GM23338 (cell line): ENCODE results near the gene AKT1S1. TPM values are rescaled to one million over a fixed set of nuclear protein-coding genes. Genes with fewer than 3 reads are reported as not detected.

Source experiments
- ATAC-seq: fragments of 200-7000 bp; cut with Tn5 transposase; 3 replicates; pipeline ENCODE4 v1.9.1; 2020
- DNase-seq: peaks from one replicate; pipeline ENCODE4 v3.0.0-alpha.2; 2015; ENCODE audit warnings: low spot score
- H2AFZ ChIP-seq: fragments of 200-600 bp; sonication (generic); 2 replicates; pipeline ENCODE4 v1.8.0; 2016; ENCODE audit warnings: antibody characterized with exemption, mild to moderate bottlenecking, moderate library complexity
- H3F3A ChIP-seq: fragments of 200-600 bp; sonication (generic); replicated peaks from 2 replicates; pipeline ENCODE4 v1.8.0; 2017; ENCODE audit warnings: antibody characterized with exemption, mixed run types, low read depth
- H3K27ac ChIP-seq: fragments of 200-600 bp; sonication (generic); 2 replicates; pipeline ENCODE4 v1.6.1; 2016; ENCODE audit warnings: low read depth
- H3K27me3 ChIP-seq: fragments of 200-600 bp; sonication (generic); 2 replicates; pipeline ENCODE4 v1.8.0; 2016; ENCODE audit warnings: mild to moderate bottlenecking, mixed run types, moderate library complexity; ENCODE audit not compliant: insufficient read depth
- H3K36me3 ChIP-seq: fragments of 200-600 bp; sonication (generic); 2 replicates; pipeline ENCODE4 v1.8.0; 2016; ENCODE audit warnings: mild to moderate bottlenecking; ENCODE audit not compliant: insufficient read depth
- H3K4me1 ChIP-seq: fragments of 200-600 bp; sonication (generic); 2 replicates; pipeline ENCODE4 v1.8.0; 2016; ENCODE audit warnings: mild to moderate bottlenecking, moderate library complexity; ENCODE audit not compliant: insufficient read depth
- H3K4me2 ChIP-seq: fragments of 200-600 bp; sonication (generic); 2 replicates; pipeline ENCODE4 v1.7.1; 2017; ENCODE audit warnings: mixed run types
- H3K4me3 ChIP-seq: fragments of 200-600 bp; sonication (generic); 2 replicates; pipeline ENCODE4 v1.6.1; 2016; ENCODE audit warnings: mixed run types
- H3K79me2 ChIP-seq: fragments of 200-600 bp; sonication (generic); replicated peaks from 2 replicates; pipeline ENCODE4 v1.8.0; 2017; ENCODE audit warnings: mild to moderate bottlenecking; ENCODE audit not compliant: insufficient read depth
- H3K9me2 ChIP-seq: fragments of 200-600 bp; sonication (generic); 2 replicates; pipeline ENCODE4 v1.8.0; 2017; ENCODE audit not compliant: insufficient read depth
- H4K20me1 ChIP-seq: fragments of 200-600 bp; sonication (generic); replicated peaks from 2 replicates; pipeline ENCODE4 v1.8.0; 2017; ENCODE audit warnings: mild to moderate bottlenecking; ENCODE audit not compliant: insufficient read depth
- H3K27ac Mint-ChIP-seq: 2 replicates; pipeline ENCODE4 v1.8.0; 2020; ENCODE audit warnings: inconsistent platforms, mild to moderate bottlenecking, moderate library complexity, mixed read lengths
- H3K27me3 Mint-ChIP-seq: 3 replicates; pipeline ENCODE4 v1.8.0; 2022; ENCODE audit warnings: low read depth, mild to moderate bottlenecking, moderate library complexity, mixed read lengths, inconsistent platforms; ENCODE audit not compliant: insufficient read depth, poor library complexity
- H3K36me3 Mint-ChIP-seq: 3 replicates; pipeline ENCODE4 v1.8.0; 2021; ENCODE audit warnings: low read depth, mild to moderate bottlenecking, inconsistent platforms, moderate library complexity, mixed read lengths
- H3K4me1 Mint-ChIP-seq: 3 replicates; pipeline ENCODE4 v1.8.0; 2020; ENCODE audit warnings: mild to moderate bottlenecking, inconsistent platforms, mixed read lengths
- H3K4me3 Mint-ChIP-seq: 3 replicates; pipeline ENCODE4 v1.8.0; 2021; ENCODE audit warnings: moderate library complexity, mild to moderate bottlenecking, inconsistent platforms, mixed read lengths
- H3K9me3 Mint-ChIP-seq: 3 replicates; pipeline ENCODE4 v1.8.0; 2020; ENCODE audit warnings: moderate library complexity, mild to moderate bottlenecking, inconsistent platforms, mixed read lengths
- CREB1 ChIP-seq: fragments of 250-450 bp; sonication (Bioruptor Pico); IDR thresholded peaks from 2 replicates; pipeline ENCODE4 v1.5.0; 2020; ENCODE audit warnings: low read depth, mild to moderate bottlenecking, moderate library complexity
- CTCF ChIP-seq, 2 experiments: fragments of 200-600 bp in 1 of 2; sonication (generic) in 1 of 2; conservative IDR thresholded peaks; 2 replicates each; pipeline versions ENCODE4 v1.5.1 to v1.6.1; 2016 to 2017; ENCODE audit warnings: antibody characterized with exemption in 2 of 2, low read depth in 2 of 2, mild to moderate bottlenecking in 2 of 2, moderate library complexity in 1 of 2
- ETS1 ChIP-seq: IDR thresholded peaks from 2 replicates; pipeline ENCODE4 v1.6.1; 2016; ENCODE audit warnings: antibody characterized with exemption
- EZH2 ChIP-seq: fragments of 200-600 bp; sonication (generic); IDR thresholded peaks from one replicate; pipeline ENCODE4 v1.8.0; 2017; ENCODE audit warnings: antibody characterized with exemption, mild to moderate bottlenecking, low read depth; ENCODE audit not compliant: unreplicated experiment
- EZH2phosphoT487 ChIP-seq: fragments of 200-600 bp; sonication (generic); IDR thresholded peaks from one replicate; pipeline ENCODE4 v1.8.1; 2018; ENCODE audit warnings: antibody characterized with exemption; ENCODE audit not compliant: unreplicated experiment
- JUNB ChIP-seq: IDR thresholded peaks from one replicate; pipeline ENCODE4 v1.6.1; 2016; ENCODE audit warnings: antibody characterized with exemption; ENCODE audit not compliant: unreplicated experiment
- REST ChIP-seq: IDR thresholded peaks from one replicate; pipeline ENCODE4 v1.6.1; 2018; ENCODE audit warnings: antibody characterized with exemption; ENCODE audit not compliant: unreplicated experiment
- ZNF114 ChIP-seq: fragments of 250-450 bp; sonication (Bioruptor Pico); IDR thresholded peaks from 2 replicates; pipeline ENCODE4 v1.5.0; 2020; ENCODE audit warnings: mild to moderate bottlenecking, moderate library complexity
- ZNF331 ChIP-seq: fragments of 250-450 bp; sonication (Bioruptor Pico); IDR thresholded peaks from 2 replicates; pipeline ENCODE4 v1.5.0; 2020; ENCODE audit warnings: low read depth, mild to moderate bottlenecking, moderate library complexity
- polyA plus RNA-seq: library from polyadenylated mRNA; unstranded; fragments of >200 nt; fragmentation: Nextera tagmentation; extraction: Ambion mirVana; gene quantifications from 2 replicates; pipeline ENCODE4 v1.2.1, GENCODE V29; 2016
- total RNA-seq: library from RNA; depleted of rRNA; stranded (reverse); fragments of >200 nt; shearing (Covaris generic); gene quantifications from 2 replicates; pipeline ENCODE4 v1.2.3, GENCODE V29; 2014

Gene AKT1S1
- total and polyA plus RNA-seq, 2 experiments from 2014 or later: 21.5 to 28.6 TPM

- Histone ChIP-seq H3K9me2 (no peaks in the 10 kb centered on the region), H3K79me2 (peaks cover 19% of the 10 kb centered on the region), H3K4me1 (peaks cover 9% of the 10 kb centered on the region; the same call in 1 of the 2 replicates), H4K20me1 (peaks cover 8% of the 10 kb centered on the region), H3K4me2 (no peak overlapping the region), H3K36me3 (peaks cover 39% of the 10 kb centered on the region), H2AFZ (no peak overlapping the region), H3K27ac (no peak overlapping the region), H3K27me3 (no peaks in the 10 kb centered on the region), H3F3A (peaks cover 15% of the 10 kb centered on the region; the same call in 1 of the 2 replicates), H3K4me3 (no peak overlapping the region)
- ATAC-seq (no peak), DNase-seq (no peak)
- TF ChIP-seq ETS1 (no peak), REST (no peak), JUNB (no peak), CREB1 (no peak), ZNF331 (no peak), EZH2phosphoT487 (no peak), ZNF114 (CRISPR knock-in tag) (no peak), EZH2 (no peak)
- Mint-ChIP-seq H3K4me3 (no peak overlapping the region; the same call in 2 of the 3 replicates), H3K9me3 (peaks cover 3% of the 10 kb centered on the region; the same call in 1 of the 3 replicates), H3K27ac (no peak overlapping the region), H3K4me1 (peaks cover 17% of the 10 kb centered on the region; the same call in 2 of the 3 replicates), H3K36me3 (peaks cover 68% of the 10 kb centered on the region), H3K27me3 (peaks cover 10% of the 10 kb centered on the region)
These were observed 4.0 kb upstream of the AKT1S1 start for GRCh38 chr19:49881186-49881585.

GRCh38 chr19:49880162-49880869 lies 3.2 kb upstream of the AKT1S1 start:
- Histone ChIP-seq H4K20me1 (peaks cover 8% of the 10 kb centered on the region), H3K36me3 (peaks cover 39% of the 10 kb centered on the region), H3K4me2 (no peak overlapping the region), H3K79me2 (peaks cover 26% of the 10 kb centered on the region), H3K27ac (no peak overlapping the region), H3K27me3 (no peaks in the 10 kb centered on the region), H3F3A (peaks cover 15% of the 10 kb centered on the region; the same call in 1 of the 2 replicates), H3K4me1 (peaks cover 14% of the 10 kb centered on the region; the same call in 1 of the 2 replicates), H3K4me3 (no peak overlapping the region), H2AFZ (no peak overlapping the region), H3K9me2 (no peaks in the 10 kb centered on the region)
- Mint-ChIP-seq H3K4me1 (peaks cover 21% of the 10 kb centered on the region; the same call in 2 of the 3 replicates), H3K36me3 (peaks cover 68% of the 10 kb centered on the region), H3K4me3 (no peak overlapping the region), H3K27ac (no peak overlapping the region), H3K27me3 (peaks cover 14% of the 10 kb centered on the region), H3K9me3 (peaks cover 3% of the 10 kb centered on the region; the same call in 1 of the 3 replicates)
- TF ChIP-seq ZNF114 (CRISPR knock-in tag) (no peak), EZH2phosphoT487 (no peak), JUNB (no peak), ETS1 (no peak), CTCF (conservative IDR thresholded peaks at IDR 0.05; ENCODE audit: low read depth in 2 of 2) (no peak)
- DNase-seq (no peak), ATAC-seq (no peak)
